GM21360 (cell line): ENCODE measurements around the gene HSPB6.
A peak's percentile ranks its signal among the peaks of the same experiment; 100 is the strongest.
"Not testable (repeated sequence)": the region's sequence is repeated elsewhere in the genome, so short reads cannot be mapped to it uniquely, and the experiment has no call there.

Experiments used
- ATAC-seq: cut with Tn5 transposase; IDR thresholded peaks from one replicate; pipeline ENCODE4 v1.9.1; 2021; ENCODE audit warnings: mild to moderate bottlenecking, moderate library complexity; ENCODE audit not compliant: unreplicated experiment

The HSPB6 gene

GRCh38 chr19:35732540-35733179 lies 24.2 kb downstream of the HSPB6 start:
- no peak for ATAC-seq

- no peak for ATAC-seq
Measured at GRCh38 chr19:35731779-35732405, 24.9 kb downstream of the HSPB6 start.

GRCh38 chr19:35731353-35731752 lies 25.5 kb downstream of the HSPB6 start:
- no peak for ATAC-seq

GRCh38 chr19:35730326-35730725 lies 26.5 kb downstream of the HSPB6 start:
- no peak for ATAC-seq

- no peak for ATAC-seq
Measured at GRCh38 chr19:35729763-35730162, 27.1 kb downstream of the HSPB6 start.

- no peak for ATAC-seq
Measured at GRCh38 chr19:35729021-35729420, 27.8 kb downstream of the HSPB6 start.

- no peak for ATAC-seq
Measured at GRCh38 chr19:35727956-35728706, 28.7 kb downstream of the HSPB6 start.

- ATAC-seq: no peak
Measured at GRCh38 chr19:35727053-35727955, 29.5 kb downstream of the HSPB6 start.

- no peak for ATAC-seq
Measured at GRCh38 chr19:35725216-35725861, 31.5 kb downstream of the HSPB6 start.

- ATAC-seq: no peak
Measured at GRCh38 chr19:35724560-35724959, 32.3 kb downstream of the HSPB6 start.

GRCh38 chr19:35724132-35724531 lies 32.7 kb downstream of the HSPB6 start:
- ATAC-seq: not testable (repeated sequence)

GRCh38 chr19:35723671-35724070 lies 33.2 kb downstream of the HSPB6 start:
- no peak for ATAC-seq

- no peak for ATAC-seq
Measured at GRCh38 chr19:35722897-35723296, 33.9 kb downstream of the HSPB6 start.

- no peak for ATAC-seq
Measured at GRCh38 chr19:35722461-35722860, 34.4 kb downstream of the HSPB6 start.

- ATAC-seq: no peak
Measured at GRCh38 chr19:35721374-35721773, 35.5 kb downstream of the HSPB6 start.

GRCh38 chr19:35720648-35721047 lies 36.2 kb downstream of the HSPB6 start:
- no peak for ATAC-seq

- ATAC-seq: no peak
Measured at GRCh38 chr19:35720163-35720524, 36.7 kb downstream of the HSPB6 start.

- no peak for ATAC-seq
Measured at GRCh38 chr19:35719402-35720162, 37.2 kb downstream of the HSPB6 start.

- peak; percentile 1 for ATAC-seq
Measured at GRCh38 chr19:35718345-35719041, 38.3 kb downstream of the HSPB6 start.
